HG03064 (cell line): Measurements from ENCODE around the gene SOX6.

Source experiments
- ATAC-seq: cut with Tn5 transposase; IDR thresholded peaks from one replicate; pipeline ENCODE4 v1.9.1; 2021; ENCODE audit warnings: low read depth; ENCODE audit not compliant: unreplicated experiment

SOX6 gene

GRCh38 chr11:15920856-15921629 is 435.3 kb downstream of the SOX6 start:
- ATAC-seq, result no peak

GRCh38 chr11:15918674-15919073 is 437.7 kb downstream of the SOX6 start:
- no peak for ATAC-seq

GRCh38 chr11:15918212-15918611 is 438.1 kb downstream of the SOX6 start:
- no peak for ATAC-seq
